ENCODE measurements around the gene ANKRD13B.

GRCh38 chr17:29557739-29558116 is 35.2 kb upstream of the ANKRD13B start:
- TF ChIP-seq, protein P1, sequence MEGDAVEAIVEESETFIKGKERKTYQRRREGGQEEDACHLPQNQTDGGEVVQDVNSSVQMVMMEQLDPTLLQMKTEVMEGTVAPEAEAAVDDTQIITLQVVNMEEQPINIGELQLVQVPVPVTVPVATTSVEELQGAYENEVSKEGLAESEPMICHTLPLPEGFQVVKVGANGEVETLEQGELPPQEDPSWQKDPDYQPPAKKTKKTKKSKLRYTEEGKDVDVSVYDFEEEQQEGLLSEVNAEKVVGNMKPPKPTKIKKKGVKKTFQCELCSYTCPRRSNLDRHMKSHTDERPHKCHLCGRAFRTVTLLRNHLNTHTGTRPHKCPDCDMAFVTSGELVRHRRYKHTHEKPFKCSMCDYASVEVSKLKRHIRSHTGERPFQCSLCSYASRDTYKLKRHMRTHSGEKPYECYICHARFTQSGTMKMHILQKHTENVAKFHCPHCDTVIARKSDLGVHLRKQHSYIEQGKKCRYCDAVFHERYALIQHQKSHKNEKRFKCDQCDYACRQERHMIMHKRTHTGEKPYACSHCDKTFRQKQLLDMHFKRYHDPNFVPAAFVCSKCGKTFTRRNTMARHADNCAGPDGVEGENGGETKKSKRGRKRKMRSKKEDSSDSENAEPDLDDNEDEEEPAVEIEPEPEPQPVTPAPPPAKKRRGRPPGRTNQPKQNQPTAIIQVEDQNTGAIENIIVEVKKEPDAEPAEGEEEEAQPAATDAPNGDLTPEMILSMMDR (IDR thresholded peaks at IDR 0.05): no peak
- TF ChIP-seq POLR2AphosphoS5 (IDR thresholded peaks at IDR 0.05): no peak

All from breast epithelium (tissue), 3 donors.